Sigmoid colon (tissue), 7 donors: ENCODE data around the gene SUSD5. TPM values are rescaled to one million over a fixed set of nuclear protein-coding genes. Genes with fewer than 3 reads are reported as not detected.

Experiments
- DNase-seq: peaks from one replicate; pipeline ENCODE4 v3.0.0-alpha.2; 2019
- H3K27ac ChIP-seq, 4 donors: fragments of 200-600 bp; sonication (generic); one replicate each; pipeline ENCODE4 v1.5.1; 2016 to 2019; ENCODE audit warnings: mild to moderate bottlenecking in 1 of 4
- H3K27me3 ChIP-seq, 3 donors: fragments of 200-600 bp; sonication (generic); one replicate each; pipeline ENCODE4 v1.5.1; 2019; ENCODE audit warnings: mild to moderate bottlenecking in 1 of 3
- H3K36me3 ChIP-seq, 4 donors: fragments of 200-600 bp; sonication (generic); one replicate each; pipeline ENCODE4 v1.5.1; 2016 to 2019
- H3K4me1 ChIP-seq, 4 donors: fragments of 200-600 bp; sonication (generic); one replicate each; pipeline ENCODE4 v1.5.1; 2017 to 2019
- H3K4me3 ChIP-seq, 4 donors: fragments of 200-600 bp; sonication (generic); one replicate each; pipeline ENCODE4 v1.5.1; 2017 to 2019; ENCODE audit warnings: mild to moderate bottlenecking in 2 of 4, moderate library complexity in 1 of 4
- H3K9me3 ChIP-seq, 4 donors: fragments of 200-600 bp in 3 of 4; sonication (generic) in 3 of 4; one replicate each; pipeline versions ENCODE4 v1.5.1 to v1.6.1; 2013 to 2019
- EP300 ChIP-seq, 4 donors: sonication (generic); formaldehyde crosslinking; IDR thresholded peaks; one replicate each; pipeline ENCODE4 v1.6.1; 2017; ENCODE audit warnings: antibody characterized with exemption in 4 of 4
- POLR2A ChIP-seq, 2 donors: fragments of 450-650 bp; IDR thresholded peaks; one replicate each; pipeline ENCODE4 v1.6.1; 2016; ENCODE audit warnings: antibody characterized with exemption in 2 of 2, mild to moderate bottlenecking in 2 of 2, moderate library complexity in 2 of 2
- POLR2AphosphoS5 ChIP-seq, 4 donors: sonication (generic); formaldehyde crosslinking; IDR thresholded peaks; one replicate each; pipeline ENCODE4 v1.6.1; 2017; ENCODE audit warnings: antibody characterized with exemption in 4 of 4
- WGBS, 2 donors: extraction: QIAGEN DNeasy Blood & Tissue Kit; methylation state at CpG; one replicate each; pipeline ENCODE4 v1.1.7; 2013; 5-methylcytosine and 5-hydroxymethylcytosine counted together
- intact Hi-C: fragments of 100-400 bp; cut with DNase I; formaldehyde crosslinking; loops from one replicate; pipeline ENCODE4 v1.15.1; 2023
- polyA plus RNA-seq, 3 donors: library from polyadenylated mRNA; stranded (reverse); fragments of 200-250 nt; gene quantifications; one replicate each; pipeline ENCODE4 v1.2.3, GENCODE V29; 2013
- total RNA-seq, 4 donors: library from RNA; depleted of rRNA; stranded (reverse); fragments of >200 nt; gene quantifications; one replicate each; pipeline ENCODE4 v1.1.0, GENCODE V29; 2016
- TF ChIP-seq, protein P1 (sequence below), 4 experiments: fragments of 450-650 bp in 3 of 4; fragments of 200-600 bp in 1 of 4; IDR thresholded peaks; one replicate each; pipeline ENCODE4 v1.5.1; 2016 to 2019; ENCODE audit warnings: antibody characterized with exemption in 4 of 4, mild to moderate bottlenecking in 3 of 4, moderate library complexity in 2 of 4
- donor health status: healthy with polysubstance abuse.
- donor health status: Bipolar disorder and iron deficiency.
- donor health status: healthy.

SUSD5 gene
- total and polyA plus RNA-seq, 7 donors: under 0.01 to 10.9 (median 1.7) TPM; not detected in 1

DNA sequence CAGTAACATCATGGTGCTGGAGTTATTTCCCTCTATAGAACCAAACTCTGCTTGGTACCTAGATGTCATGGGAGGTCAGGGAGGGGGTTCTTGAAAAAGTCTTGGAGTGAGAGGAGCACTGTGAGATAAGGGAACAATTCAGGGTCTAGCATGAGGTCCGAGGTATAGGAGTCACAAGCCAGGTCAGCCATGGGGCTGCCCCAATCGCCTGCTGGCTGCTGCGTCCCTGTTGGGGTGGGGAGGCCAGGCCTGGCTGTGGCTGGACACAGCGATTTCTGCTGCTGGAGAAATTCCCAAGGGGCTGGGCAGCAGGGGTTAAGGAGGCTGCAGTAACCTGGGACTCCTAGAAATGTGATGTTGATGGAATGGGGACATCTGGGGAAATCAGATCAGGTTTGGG, 44.9 kb downstream of the SUSD5 start:
- TF ChIP-seq POLR2AphosphoS5 (IDR thresholded peaks at IDR 0.05) (no peak), EP300 (IDR thresholded peaks at IDR 0.05) (no peak), POLR2A (IDR thresholded peaks at IDR 0.05) (no peak)
- TF ChIP-seq, protein P1, sequence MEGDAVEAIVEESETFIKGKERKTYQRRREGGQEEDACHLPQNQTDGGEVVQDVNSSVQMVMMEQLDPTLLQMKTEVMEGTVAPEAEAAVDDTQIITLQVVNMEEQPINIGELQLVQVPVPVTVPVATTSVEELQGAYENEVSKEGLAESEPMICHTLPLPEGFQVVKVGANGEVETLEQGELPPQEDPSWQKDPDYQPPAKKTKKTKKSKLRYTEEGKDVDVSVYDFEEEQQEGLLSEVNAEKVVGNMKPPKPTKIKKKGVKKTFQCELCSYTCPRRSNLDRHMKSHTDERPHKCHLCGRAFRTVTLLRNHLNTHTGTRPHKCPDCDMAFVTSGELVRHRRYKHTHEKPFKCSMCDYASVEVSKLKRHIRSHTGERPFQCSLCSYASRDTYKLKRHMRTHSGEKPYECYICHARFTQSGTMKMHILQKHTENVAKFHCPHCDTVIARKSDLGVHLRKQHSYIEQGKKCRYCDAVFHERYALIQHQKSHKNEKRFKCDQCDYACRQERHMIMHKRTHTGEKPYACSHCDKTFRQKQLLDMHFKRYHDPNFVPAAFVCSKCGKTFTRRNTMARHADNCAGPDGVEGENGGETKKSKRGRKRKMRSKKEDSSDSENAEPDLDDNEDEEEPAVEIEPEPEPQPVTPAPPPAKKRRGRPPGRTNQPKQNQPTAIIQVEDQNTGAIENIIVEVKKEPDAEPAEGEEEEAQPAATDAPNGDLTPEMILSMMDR (IDR thresholded peaks at IDR 0.05): no peak
- intact Hi-C loops: no loop called here
- Histone ChIP-seq H3K27me3 (no peaks in the 10 kb centered on the region), H3K36me3 (no peaks in the 10 kb centered on the region), H3K27ac (no peak overlapping the region), H3K4me1 (no peaks in the 10 kb centered on the region), H3K4me3 (no peak overlapping the region), H3K9me3 (peaks cover 0 to 2% (median 0%) of the 10 kb centered on the region in 4 donors)
- DNase-seq: no peak
- 86 to 87% methylated on average over 4 of the region's 4 CpGs for WGBS, 2 donors

GRCh38 chr3:33173103-33173502, 45.5 kb downstream of the SUSD5 start:
- peaks cover 0 to under 1% (median 0%) of the 10 kb centered on the region in 4 donors for H3K4me1 ChIP-seq
- no peaks in the 10 kb centered on the region for H3K9me3 ChIP-seq
- intact Hi-C loops: no loop called here
- 29 to 48% methylated on average over 2 of the region's 2 CpGs for WGBS, 2 donors
- TF ChIP-seq POLR2A (IDR thresholded peaks at IDR 0.05) (no peak), EP300 (IDR thresholded peaks at IDR 0.05) (no peak), POLR2AphosphoS5 (IDR thresholded peaks at IDR 0.05) (no peak)
- TF ChIP-seq, protein P1 (IDR thresholded peaks at IDR 0.05): no peak
- no peak overlapping the region for H3K27ac ChIP-seq
- H3K36me3 ChIP-seq: no peaks in the 10 kb centered on the region
- H3K4me3 ChIP-seq: no peak overlapping the region
- DNase-seq: no peak
- H3K27me3 ChIP-seq: no peaks in the 10 kb centered on the region

GRCh38 chr3:33171580-33171979, 47.0 kb downstream of the SUSD5 start:
- H3K4me1 ChIP-seq: peaks cover 0 to 11% (median 2%) of the 10 kb centered on the region in 4 donors
- intact Hi-C loops: no loop called here
- H3K27ac ChIP-seq: no peak overlapping the region

GRCh38 chr3:33170531-33170930, 48.1 kb downstream of the SUSD5 start:
- Histone ChIP-seq H3K4me1 (peaks cover 0 to 11% (median 2%) of the 10 kb centered on the region in 4 donors), H3K27me3 (no peaks in the 10 kb centered on the region), H3K27ac (no peak overlapping the region), H3K36me3 (no peaks in the 10 kb centered on the region), H3K9me3 (no peaks in the 10 kb centered on the region), H3K4me3 (no peak overlapping the region)
- TF ChIP-seq POLR2AphosphoS5 (IDR thresholded peaks at IDR 0.05): no peak
- no peak for TF ChIP-seq EP300 (IDR thresholded peaks at IDR 0.05)
- TF ChIP-seq, protein P1 (IDR thresholded peaks at IDR 0.05): no peak
- no peak for TF ChIP-seq POLR2A (IDR thresholded peaks at IDR 0.05)
- no peak for DNase-seq
- intact Hi-C loops: no loop called here
- WGBS, 2 donors: 94 to 95% methylated on average over 6 of the region's 6 CpGs

More at GRCh38 chr3:33171580-33171979, 47.0 kb downstream of the SUSD5 start:
- Histone ChIP-seq H3K36me3 (no peaks in the 10 kb centered on the region), H3K27me3 (no peaks in the 10 kb centered on the region), H3K9me3 (no peaks in the 10 kb centered on the region), H3K4me3 (no peak overlapping the region)
- TF ChIP-seq POLR2A (IDR thresholded peaks at IDR 0.05) (no peak), EP300 (IDR thresholded peaks at IDR 0.05) (no peak), POLR2AphosphoS5 (IDR thresholded peaks at IDR 0.05) (no peak)
- TF ChIP-seq, protein P1 (IDR thresholded peaks at IDR 0.05): no peak
- no peak for DNase-seq
- 53 to 65% methylated on average over 4 of the region's 4 CpGs for WGBS, 2 donors
